Neuron (in vitro differentiated cells): Measurements from ENCODE around the gene SUCLG2.

Source experiments
- H2AFZ ChIP-seq: one replicate; pipeline ENCODE4 v1.6.1; 2013; ENCODE audit warnings: low read depth, mild to moderate bottlenecking, inconsistent platforms, low read length, moderate library complexity
- H3K27me3 ChIP-seq: one replicate; pipeline ENCODE4 v1.6.1; 2013; ENCODE audit warnings: low read length; ENCODE audit not compliant: insufficient read depth
- H3K36me3 ChIP-seq: one replicate; pipeline ENCODE4 v1.6.1; 2013; ENCODE audit warnings: low read length; ENCODE audit not compliant: insufficient read depth
- H3K4me1 ChIP-seq: one replicate; pipeline ENCODE4 v1.6.1; 2013; ENCODE audit warnings: low read length; ENCODE audit not compliant: insufficient read depth
- H3K4me3 ChIP-seq: 2 replicates; pipeline ENCODE4 v1.5.1; 2013; ENCODE audit warnings: mild to moderate bottlenecking, low read length, moderate library complexity
- H3K9me3 ChIP-seq: one replicate; pipeline ENCODE4 v1.6.1; 2013; ENCODE audit warnings: low read length

Gene SUCLG2

GRCh38 chr3:67662733-67663132 is 8.3 kb upstream of the SUCLG2 start:
- Histone ChIP-seq H3K4me1 (no peaks in the 10 kb centered on the region), H3K36me3 (peaks cover 2% of the 10 kb centered on the region), H3K9me3 (peaks cover 1% of the 10 kb centered on the region), H3K27me3 (no peaks in the 10 kb centered on the region), H2AFZ (no peak overlapping the region), H3K4me3 (no peak overlapping the region)

GRCh38 chr3:67661089-67661488 is 6.7 kb upstream of the SUCLG2 start:
- Histone ChIP-seq H3K4me3 (no peak overlapping the region), H2AFZ (no peak overlapping the region), H3K9me3 (no peaks in the 10 kb centered on the region), H3K4me1 (no peaks in the 10 kb centered on the region), H3K36me3 (peaks cover 2% of the 10 kb centered on the region), H3K27me3 (no peaks in the 10 kb centered on the region)

- peaks cover 6% of the 10 kb centered on the region for H3K9me3 ChIP-seq
- H3K4me3 ChIP-seq, result no peak overlapping the region
- peaks cover 2% of the 10 kb centered on the region for H3K36me3 ChIP-seq
Observed at GRCh38 chr3:67657192-67657591, 2.8 kb upstream of the SUCLG2 start.

GRCh38 chr3:67656614-67657013 is 2.2 kb upstream of the SUCLG2 start:
- Histone ChIP-seq H3K4me1 (peaks cover 13% of the 10 kb centered on the region), H3K36me3 (peaks cover 2% of the 10 kb centered on the region), H3K27me3 (no peaks in the 10 kb centered on the region), H3K9me3 (peaks cover 6% of the 10 kb centered on the region), H3K4me3 (no peak overlapping the region), H2AFZ (no peak overlapping the region)

More at GRCh38 chr3:67657192-67657591, 2.8 kb upstream of the SUCLG2 start:
- no peak overlapping the region for H2AFZ ChIP-seq
- peaks cover 13% of the 10 kb centered on the region for H3K4me1 ChIP-seq
- no peaks in the 10 kb centered on the region for H3K27me3 ChIP-seq

- peaks cover 6% of the 10 kb centered on the region for H3K9me3 ChIP-seq
- H3K36me3 ChIP-seq, result peaks cover 2% of the 10 kb centered on the region
- H3K4me3 ChIP-seq, result peak overlapping the region; percentile 62
- H3K4me1 ChIP-seq, result peaks cover 13% of the 10 kb centered on the region
- peak overlapping the region; percentile 75 for H2AFZ ChIP-seq
- H3K27me3 ChIP-seq, result no peaks in the 10 kb centered on the region
Observed at GRCh38 chr3:67655364-67656121, 1.1 kb upstream of the SUCLG2 start.

GRCh38 chr3:67654844-67655177 is 399 bp upstream of the SUCLG2 start:
- H2AFZ ChIP-seq, result peak overlapping the region; percentile 75
- peaks cover 19% of the 10 kb centered on the region for H3K4me1 ChIP-seq
- H3K27me3 ChIP-seq, result no peaks in the 10 kb centered on the region
- H3K36me3 ChIP-seq, result peaks cover 2% of the 10 kb centered on the region
- peak overlapping the region; percentile 62 for H3K4me3 ChIP-seq
- H3K9me3 ChIP-seq, result peaks cover 6% of the 10 kb centered on the region

- Histone ChIP-seq H3K27me3 (no peaks in the 10 kb centered on the region), H2AFZ (peak overlapping the region; percentile 75), H3K9me3 (peaks cover 6% of the 10 kb centered on the region), H3K4me3 (peak overlapping the region; percentile 62), H3K4me1 (peaks cover 22% of the 10 kb centered on the region), H3K36me3 (peaks cover 2% of the 10 kb centered on the region)
Observed at GRCh38 chr3:67653425-67654098, 850 bp downstream of the SUCLG2 start.

- peaks cover 22% of the 10 kb centered on the region for H3K4me1 ChIP-seq
- H2AFZ ChIP-seq, result no peak overlapping the region
- H3K27me3 ChIP-seq, result no peaks in the 10 kb centered on the region
- no peaks in the 10 kb centered on the region for H3K36me3 ChIP-seq
- H3K9me3 ChIP-seq, result peaks cover 3% of the 10 kb centered on the region
- H3K4me3 ChIP-seq, result no peak overlapping the region
Observed at GRCh38 chr3:67650084-67650483, 4.3 kb downstream of the SUCLG2 start.

GRCh38 chr3:67649681-67650080 is 4.7 kb downstream of the SUCLG2 start:
- Histone ChIP-seq H3K4me1 (peaks cover 18% of the 10 kb centered on the region), H3K27me3 (no peaks in the 10 kb centered on the region), H3K9me3 (peaks cover 3% of the 10 kb centered on the region), H3K4me3 (no peak overlapping the region), H3K36me3 (no peaks in the 10 kb centered on the region), H2AFZ (no peak overlapping the region)

GRCh38 chr3:67648701-67649100 is 5.7 kb downstream of the SUCLG2 start:
- H3K9me3 ChIP-seq, result peaks cover 3% of the 10 kb centered on the region

GRCh38 chr3:67648229-67648628 is 6.2 kb downstream of the SUCLG2 start:
- H3K9me3 ChIP-seq, result peaks cover 3% of the 10 kb centered on the region
- peaks cover 11% of the 10 kb centered on the region for H3K4me1 ChIP-seq
- H3K27me3 ChIP-seq, result no peaks in the 10 kb centered on the region
- no peak overlapping the region for H3K4me3 ChIP-seq
- no peak overlapping the region for H2AFZ ChIP-seq
- H3K36me3 ChIP-seq, result no peaks in the 10 kb centered on the region

More at GRCh38 chr3:67648701-67649100, 5.7 kb downstream of the SUCLG2 start:
- Histone ChIP-seq H2AFZ (no peak overlapping the region), H3K4me1 (peaks cover 16% of the 10 kb centered on the region), H3K36me3 (no peaks in the 10 kb centered on the region), H3K4me3 (no peak overlapping the region), H3K27me3 (no peaks in the 10 kb centered on the region)

GRCh38 chr3:67647390-67647878 is 7.0 kb downstream of the SUCLG2 start:
- Histone ChIP-seq H3K4me3 (no peak overlapping the region), H3K9me3 (peaks cover 3% of the 10 kb centered on the region), H3K4me1 (peaks cover 8% of the 10 kb centered on the region), H2AFZ (no peak overlapping the region), H3K36me3 (no peaks in the 10 kb centered on the region), H3K27me3 (no peaks in the 10 kb centered on the region)

- no peak overlapping the region for H2AFZ ChIP-seq
- no peaks in the 10 kb centered on the region for H3K36me3 ChIP-seq
- H3K4me3 ChIP-seq, result no peak overlapping the region
- H3K4me1 ChIP-seq, result peaks cover 8% of the 10 kb centered on the region
- H3K9me3 ChIP-seq, result peaks cover 3% of the 10 kb centered on the region
- H3K27me3 ChIP-seq, result no peaks in the 10 kb centered on the region
Observed at GRCh38 chr3:67646586-67647234, 7.7 kb downstream of the SUCLG2 start.
